ENCODE measurements around the gene NANS.

GRCh38 chr9:98101868-98102273 is 45.3 kb downstream of the NANS start:
- TF ChIP-seq CTCF (IDR thresholded peaks at IDR 0.05) (no peak), POLR2AphosphoS5 (IDR thresholded peaks at IDR 0.05) (no peak)
